Ovary (tissue), 9 donors: ENCODE data around the gene GTF2A1. TPM values are rescaled to one million over a fixed set of nuclear protein-coding genes. Genes with fewer than 3 reads are reported as not detected.

Experiments used
- DNase-seq, 5 donors: peaks; one replicate each; pipeline ENCODE4 v3.0.0-alpha.2; 2019 to 2020
- H3K27ac ChIP-seq, 2 donors: fragments of 200-600 bp; one replicate each; pipeline versions ENCODE4 v1.5.1 to v1.8.0; 2019 to 2022
- H3K27me3 ChIP-seq: fragments of 200-600 bp; one replicate; pipeline ENCODE4 v1.8.0; 2022
- H3K36me3 ChIP-seq: fragments of 200-600 bp; sonication (generic); one replicate; pipeline ENCODE4 v1.5.1; 2019
- H3K4me1 ChIP-seq: one replicate; pipeline ENCODE4 v1.8.1; 2013; ENCODE audit warnings: mild to moderate bottlenecking, moderate library complexity; ENCODE audit not compliant: insufficient read depth
- H3K4me3 ChIP-seq: fragments of 200-600 bp; sonication (generic); one replicate; pipeline ENCODE4 v1.5.1; 2017
- H3K9me3 ChIP-seq, 2 donors: fragments of 200-600 bp in 1 of 2; sonication (generic) in 1 of 2; one replicate each; pipeline versions ENCODE4 v1.5.1 to v1.8.1; 2013 to 2019; ENCODE audit warnings: mild to moderate bottlenecking in 1 of 2, moderate library complexity in 1 of 2
- EP300 ChIP-seq: sonication (generic); formaldehyde crosslinking; IDR thresholded peaks from one replicate; pipeline ENCODE4 v1.6.1; 2017; ENCODE audit warnings: antibody characterized with exemption
- POLR2A ChIP-seq: fragments of 450-650 bp; IDR thresholded peaks from one replicate; pipeline ENCODE4 v1.6.1; 2017; ENCODE audit warnings: antibody characterized with exemption, mild to moderate bottlenecking, moderate library complexity
- WGBS, 3 donors: extraction: QIAGEN DNeasy Blood & Tissue Kit in 1 of 3; methylation state at CpG; one replicate each; pipeline versions ENCODE4 v1.1.5 to v1.1.7; 2013 to 2017; 5-methylcytosine and 5-hydroxymethylcytosine counted together
- intact Hi-C, 4 donors: fragments of 100-400 bp; cut with DNase I; formaldehyde crosslinking; loops; one replicate each; pipeline versions ENCODE4 v1.11.0 to v1.15.1; 2022 to 2023
- polyA plus RNA-seq, 2 donors: library from polyadenylated mRNA; stranded (reverse); fragments of 200-250 nt in 1 of 2; fragments of 350-450 nt in 1 of 2; fragmentation: Illumina TruSeq in 1 of 2; extraction: RNeasy Lipid Tissue Mini Kit (QIAGEN cat#74804) in 1 of 2; gene quantifications; one replicate each; pipeline ENCODE4 v1.2.3, GENCODE V29; 2013 to 2014
- total RNA-seq, 7 donors: library from RNA; depleted of rRNA in 2 of 7; stranded (reverse); fragments of >200 nt in 2 of 7; fragmentation: NEBNext Ultra II Directional in 3 of 7; extraction: Animal tissue kit (Norgen Biotek cat#: 25700) in 3 of 7; gene quantifications; one replicate each; pipeline versions ENCODE4 v1.1.0 to v1.2.4, GENCODE V29; 2016 to 2023
- TF ChIP-seq, protein P1 (sequence below), 3 donors: fragments of 450-650 bp in 2 of 3; fragments of 200-600 bp in 1 of 3; IDR thresholded peaks; one replicate each; pipeline versions ENCODE4 v1.5.1 to v1.8.0; 2016 to 2022; ENCODE audit warnings: antibody characterized with exemption in 3 of 3, mild to moderate bottlenecking in 1 of 3
- donor health status: DM: no; HTN: no; CAD: no; lungs with moderate emphysema.
- donor health status: DM: no; HTN: no; CAD: no.
- donor health status: Bipolar disorder and iron deficiency.
- donor health status: DM: yes; HTN: yes; CAD: no.
- donor health status: DM: no; HTN: no; CAD: no.
- donor health status: DM: yes; HTN: yes; CAD: no.

The GTF2A1 gene
- total and polyA plus RNA-seq, 9 donors = 10.1 to 38.4 (median 27.8) TPM

DNA sequence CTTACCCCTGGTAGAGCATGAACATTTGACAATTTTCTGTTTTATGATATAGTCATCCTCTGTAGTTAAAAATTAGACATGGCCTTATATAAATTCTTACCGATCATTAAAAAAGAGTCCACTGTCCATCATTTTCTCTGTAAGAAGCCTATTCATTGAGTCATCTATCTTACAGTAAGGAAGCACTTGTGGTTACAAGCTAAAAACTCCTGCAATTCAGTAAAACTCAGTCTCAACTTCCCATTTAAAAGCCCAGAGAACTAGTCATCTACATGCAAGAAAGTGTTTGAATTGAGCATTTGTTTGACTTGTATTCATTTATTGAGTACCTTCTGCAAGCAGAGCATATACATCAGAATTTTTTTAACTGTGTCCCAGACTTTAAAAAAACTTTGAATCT, 63.3 kb downstream of the GTF2A1 start:
- WGBS, 3 donors = 87 to 95% (median 94%) methylated on average over 1 of the region's 1 CpG

DNA sequence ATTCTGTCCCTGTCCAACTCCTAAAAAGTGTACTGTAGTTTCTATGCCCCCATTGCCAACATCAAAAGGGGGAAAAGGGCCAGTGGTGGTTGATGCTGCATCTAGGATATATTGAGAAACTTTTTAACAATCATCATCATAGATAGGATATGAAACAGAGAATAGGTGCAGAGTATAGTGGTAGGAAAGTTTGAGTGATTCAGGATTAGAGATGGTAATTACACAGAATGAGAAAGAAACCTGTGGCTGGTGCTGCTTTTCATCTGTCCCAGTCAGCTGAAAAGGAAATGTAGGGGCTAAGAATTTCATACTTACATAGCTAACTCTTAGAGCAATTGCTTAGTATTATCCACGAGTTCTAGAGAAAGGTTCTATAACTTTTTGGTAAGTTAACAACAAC, 67.6 kb downstream of the GTF2A1 start:
- H3K9me3 ChIP-seq = no peaks in the 10 kb centered on the region
- WGBS, 3 donors = 78 to 88% (median 88%) methylated on average over 1 of the region's 1 CpG
- H3K36me3 ChIP-seq = no peaks in the 10 kb centered on the region
- H3K4me1 ChIP-seq = no peaks in the 10 kb centered on the region
- H3K4me3 ChIP-seq = no peak overlapping the region
- no peaks in the 10 kb centered on the region for H3K27me3 ChIP-seq
- no peak overlapping the region for H3K27ac ChIP-seq
- DNase-seq = no peak
- intact Hi-C loops = no loop called here
- no peak for TF ChIP-seq POLR2A
- TF ChIP-seq EP300 = no peak
- TF ChIP-seq, protein P1, sequence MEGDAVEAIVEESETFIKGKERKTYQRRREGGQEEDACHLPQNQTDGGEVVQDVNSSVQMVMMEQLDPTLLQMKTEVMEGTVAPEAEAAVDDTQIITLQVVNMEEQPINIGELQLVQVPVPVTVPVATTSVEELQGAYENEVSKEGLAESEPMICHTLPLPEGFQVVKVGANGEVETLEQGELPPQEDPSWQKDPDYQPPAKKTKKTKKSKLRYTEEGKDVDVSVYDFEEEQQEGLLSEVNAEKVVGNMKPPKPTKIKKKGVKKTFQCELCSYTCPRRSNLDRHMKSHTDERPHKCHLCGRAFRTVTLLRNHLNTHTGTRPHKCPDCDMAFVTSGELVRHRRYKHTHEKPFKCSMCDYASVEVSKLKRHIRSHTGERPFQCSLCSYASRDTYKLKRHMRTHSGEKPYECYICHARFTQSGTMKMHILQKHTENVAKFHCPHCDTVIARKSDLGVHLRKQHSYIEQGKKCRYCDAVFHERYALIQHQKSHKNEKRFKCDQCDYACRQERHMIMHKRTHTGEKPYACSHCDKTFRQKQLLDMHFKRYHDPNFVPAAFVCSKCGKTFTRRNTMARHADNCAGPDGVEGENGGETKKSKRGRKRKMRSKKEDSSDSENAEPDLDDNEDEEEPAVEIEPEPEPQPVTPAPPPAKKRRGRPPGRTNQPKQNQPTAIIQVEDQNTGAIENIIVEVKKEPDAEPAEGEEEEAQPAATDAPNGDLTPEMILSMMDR (IDR thresholded peaks at IDR 0.05) = no peak

More for the DNA sequence above, 63.3 kb downstream of the GTF2A1 start:
- H3K4me1 ChIP-seq = no peaks in the 10 kb centered on the region
- no peaks in the 10 kb centered on the region for H3K27me3 ChIP-seq
- DNase-seq = no peak
- H3K4me3 ChIP-seq = no peak overlapping the region
- TF ChIP-seq EP300 (no peak), POLR2A (no peak)
- TF ChIP-seq, protein P1 (IDR thresholded peaks at IDR 0.05) = no peak
- H3K36me3 ChIP-seq = no peaks in the 10 kb centered on the region
- intact Hi-C loops = no loop called here
- H3K9me3 ChIP-seq = no peaks in the 10 kb centered on the region
- H3K27ac ChIP-seq = no peak overlapping the region

DNA sequence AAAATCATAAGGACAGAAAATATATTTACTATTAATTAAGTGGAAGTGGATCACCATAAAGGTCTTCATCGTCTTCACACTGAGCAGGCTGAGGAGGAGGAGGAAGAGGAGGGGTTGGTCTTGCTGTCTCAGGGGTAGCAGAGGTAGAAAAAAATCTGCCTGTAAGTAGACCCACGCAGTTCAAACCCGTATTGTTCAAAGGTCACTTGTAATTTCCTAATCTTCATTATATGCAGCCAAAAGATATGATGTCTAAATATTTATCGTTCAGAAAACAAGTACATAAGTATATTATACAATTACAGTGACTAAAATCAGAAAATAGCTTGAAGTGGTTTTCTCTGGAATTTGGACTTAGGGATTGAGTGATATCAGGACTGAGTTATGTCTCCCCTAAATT, 72.1 kb downstream of the GTF2A1 start:
- 54 to 57% (median 57%) methylated on average over 4 of the region's 4 CpGs for whole genome bisulfite sequencing, 3 donors
- Histone ChIP-seq H3K27me3 (no peaks in the 10 kb centered on the region), H3K9me3 (no peaks in the 10 kb centered on the region), H3K27ac (no peak overlapping the region), H3K4me1 (peaks cover 4% of the 10 kb centered on the region), H3K4me3 (no peak overlapping the region), H3K36me3 (no peaks in the 10 kb centered on the region)
- DNase-seq = no peak
- TF ChIP-seq POLR2A = no peak
- TF ChIP-seq, protein P1 (IDR thresholded peaks at IDR 0.05) = no peak
- no peak for TF ChIP-seq EP300
- intact Hi-C loops = no loop called here

DNA sequence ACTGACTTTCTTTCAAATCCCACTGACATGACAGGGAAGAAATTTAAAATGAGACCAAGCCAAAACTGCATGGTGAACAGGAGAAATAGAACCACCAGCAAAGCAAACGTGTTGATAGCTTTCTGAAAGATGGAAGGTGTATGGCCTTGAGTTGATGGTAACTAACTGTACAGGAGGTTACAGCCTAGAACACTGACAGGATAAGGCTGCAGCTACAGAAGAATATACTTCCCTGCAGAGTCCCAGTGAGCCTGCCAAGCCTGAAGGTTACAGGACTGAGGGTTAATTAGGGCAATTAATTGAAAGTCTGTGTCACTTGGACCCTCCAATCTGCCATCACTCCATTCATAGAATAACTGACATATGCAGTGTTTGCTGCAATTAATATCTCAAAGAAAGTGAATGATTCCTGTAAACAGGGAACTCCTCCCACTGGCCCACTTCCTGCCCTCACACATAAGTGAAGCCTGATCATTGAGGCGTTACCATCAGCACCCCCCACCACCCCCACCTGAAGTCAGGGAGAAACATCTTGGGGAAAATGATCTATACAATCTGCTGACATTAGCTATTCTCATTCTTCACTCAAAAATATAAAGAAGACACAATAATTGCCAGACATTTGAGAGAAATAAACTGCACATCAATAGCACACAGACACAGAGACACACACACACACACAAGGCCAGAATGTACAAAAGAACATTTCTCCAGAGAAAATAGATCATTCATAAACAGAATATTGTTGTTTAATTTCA, 73.4 kb downstream of the GTF2A1 start:
- H3K4me3 ChIP-seq = no peak overlapping the region
- peaks cover 4% of the 10 kb centered on the region for H3K4me1 ChIP-seq
- TF ChIP-seq EP300 = no peak
- TF ChIP-seq POLR2A = no peak
- TF ChIP-seq, protein P1 (IDR thresholded peaks at IDR 0.05) = no peak
- no peaks in the 10 kb centered on the region for H3K36me3 ChIP-seq
- H3K9me3 ChIP-seq = no peaks in the 10 kb centered on the region
- no peak for DNase-seq
- intact Hi-C loops = no loop called here
- H3K27ac ChIP-seq = no peak overlapping the region
- 38 to 49% (median 45%) methylated on average over 2 of the region's 2 CpGs for WGBS, 3 donors
- no peaks in the 10 kb centered on the region for H3K27me3 ChIP-seq
